NCI-H2227 (cell line): ENCODE results near the gene RINL.
"Not testable (repeated sequence)": the region's sequence is repeated elsewhere in the genome, so short reads cannot be mapped to it uniquely, and the experiment has no call there.

Source experiments
- DNase-seq: peaks from one replicate; lab custom pipeline; 2025; ENCODE audit not compliant: unreplicated experiment; lab: John Stamatoyannopoulos, UW

The RINL gene

DNA sequence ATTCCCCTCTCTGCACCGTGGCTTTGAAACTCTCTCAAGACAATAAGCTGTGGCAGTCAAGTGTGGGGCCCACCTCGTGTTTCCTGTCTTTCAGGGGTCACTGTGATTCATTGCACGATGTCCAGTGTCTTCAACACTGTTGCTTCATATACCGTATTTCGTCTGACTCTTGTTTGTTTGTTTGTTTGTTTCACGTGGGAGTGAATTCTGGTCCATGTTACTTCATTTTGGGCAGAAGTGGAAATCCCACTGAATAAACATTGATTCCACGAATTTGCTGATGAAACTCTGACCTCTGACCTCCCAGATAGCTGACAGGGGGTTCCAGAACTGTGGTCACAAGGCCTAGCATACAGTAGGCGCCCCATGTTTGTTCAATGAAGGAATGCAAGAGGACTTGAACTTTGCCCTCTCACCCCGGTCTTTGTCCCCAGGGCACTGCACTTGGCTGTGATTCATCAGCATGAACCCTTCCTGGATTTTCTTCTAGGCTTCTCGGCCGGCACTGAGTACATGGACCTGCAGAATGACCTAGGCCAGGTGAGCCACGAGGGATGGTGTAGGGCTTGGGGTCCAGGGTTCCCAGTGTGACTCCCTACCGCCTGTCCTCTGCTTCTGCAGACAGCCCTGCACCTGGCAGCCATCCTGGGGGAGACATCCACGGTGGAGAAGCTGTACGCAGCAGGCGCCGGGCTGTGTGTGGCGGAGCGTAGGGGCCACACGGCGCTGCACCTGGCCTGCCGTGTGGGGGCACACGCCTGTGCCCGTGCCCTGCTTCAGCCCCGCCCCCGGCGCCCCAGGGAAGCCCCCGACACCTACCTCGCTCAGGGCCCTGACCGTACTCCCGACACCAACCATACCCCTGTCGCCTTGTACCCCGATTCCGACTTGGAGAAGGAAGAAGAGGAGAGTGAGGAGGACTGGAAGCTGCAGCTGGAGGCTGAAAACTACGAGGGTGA lies 26.8 kb upstream of the RINL start:
- DNase-seq: no peak

DNA sequence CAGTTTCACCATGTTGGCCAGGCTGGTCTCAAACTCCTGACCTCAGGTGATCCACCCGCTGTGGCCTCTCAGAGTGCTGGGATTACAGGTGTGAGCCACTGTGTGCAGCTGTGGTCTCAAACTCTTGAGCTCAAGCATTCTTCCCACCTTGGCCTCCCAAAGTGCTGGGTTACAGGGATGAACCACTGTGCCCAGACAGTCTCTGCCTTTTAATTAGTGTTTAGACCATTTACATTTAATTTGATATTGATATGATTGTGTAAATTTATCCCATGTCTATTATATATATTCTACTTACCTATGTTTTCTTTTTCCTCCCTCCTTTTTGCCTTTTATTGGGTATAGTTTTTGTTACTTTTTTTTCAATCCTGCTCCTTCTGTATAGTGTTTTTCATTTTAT lies 23.6 kb upstream of the RINL start:
- no peak for DNase-seq

GRCh38 chr19:38900743-38901190 lies 22.7 kb upstream of the RINL start:
- no peak for DNase-seq

GRCh38 chr19:38900202-38900629 lies 22.1 kb upstream of the RINL start:
- DNase-seq: no peak

DNA sequence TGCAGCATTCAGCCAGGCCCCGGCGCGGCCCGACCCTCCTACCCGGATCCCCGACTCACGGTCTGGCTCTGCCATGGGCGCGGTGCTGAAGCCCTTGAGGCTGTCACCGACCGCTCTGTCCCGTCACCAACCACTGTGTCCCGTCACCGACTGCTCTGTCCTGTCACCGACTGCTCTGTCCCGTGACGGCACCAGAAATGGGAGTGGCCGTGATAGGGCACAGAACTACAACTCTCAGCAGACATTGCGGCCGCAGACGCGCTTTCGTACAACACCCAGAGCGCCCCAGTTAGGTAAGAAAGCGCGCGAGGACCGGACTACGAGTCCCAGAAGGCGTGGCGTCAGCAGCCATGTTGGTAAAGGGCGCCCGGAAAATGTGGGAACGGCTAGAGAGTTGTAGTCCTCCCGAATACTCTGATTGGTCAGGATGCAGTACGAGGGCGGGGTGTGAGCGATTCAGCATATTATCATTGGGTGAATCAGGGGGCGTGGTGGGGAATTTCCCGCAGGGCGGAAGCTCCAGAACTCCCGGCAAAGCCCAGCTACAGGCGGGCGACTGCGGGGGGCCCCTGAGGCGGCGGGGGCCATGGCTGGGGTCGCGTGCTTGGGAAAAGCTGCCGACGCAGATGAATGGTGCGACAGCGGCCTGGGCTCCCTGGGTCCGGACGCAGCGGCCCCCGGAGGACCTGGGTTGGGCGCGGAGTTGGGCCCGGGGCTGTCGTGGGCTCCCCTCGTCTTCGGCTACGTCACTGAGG lies 21.5 kb upstream of the RINL start, which contains the start of the genes NFKBIB and SIRT2:
Gene NFKBIB (plus strand): TSS at position 523 of the 755 bp plus-strand sequence. CDS start 64 bp downstream, at position 587.
Gene SIRT2 (minus strand): TSS at position 172 of the 755 bp plus-strand sequence. CDS start 97 bp downstream, at position 75.
- DNase-seq: peak; percentile 100

DNA sequence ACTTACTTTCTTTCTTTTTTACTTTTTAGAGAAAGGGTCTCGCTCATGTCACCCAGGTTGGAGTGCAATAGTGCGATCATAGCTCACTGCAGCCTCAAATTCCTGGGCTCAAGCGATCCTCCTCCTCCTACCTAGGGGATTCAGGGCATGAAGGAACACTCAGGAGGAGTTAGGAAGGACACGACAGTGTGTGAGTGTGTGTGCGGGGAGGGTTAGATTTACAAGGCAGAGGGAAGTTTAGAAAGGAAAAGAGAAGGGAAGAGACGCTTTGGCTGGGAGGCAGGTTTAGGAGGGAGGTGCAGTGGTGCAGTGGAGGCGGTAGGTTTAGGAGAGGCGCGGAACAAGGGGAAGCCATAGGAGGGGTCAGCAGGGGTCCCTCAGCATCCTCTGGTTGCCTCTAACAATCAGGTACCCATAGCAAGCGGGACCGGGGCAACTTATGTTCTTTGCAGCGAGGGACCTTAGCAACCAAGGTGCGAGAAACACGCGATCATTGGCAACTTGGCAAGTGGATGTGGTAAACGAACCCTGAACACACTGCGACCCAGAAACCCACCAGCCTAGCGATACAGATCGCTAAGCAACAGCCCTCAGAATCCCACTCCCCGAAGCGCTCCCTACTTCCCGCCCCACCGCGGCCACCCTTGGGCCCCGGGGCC lies 20.8 kb upstream of the RINL start:
- peak; percentile 80 for DNase-seq

DNA sequence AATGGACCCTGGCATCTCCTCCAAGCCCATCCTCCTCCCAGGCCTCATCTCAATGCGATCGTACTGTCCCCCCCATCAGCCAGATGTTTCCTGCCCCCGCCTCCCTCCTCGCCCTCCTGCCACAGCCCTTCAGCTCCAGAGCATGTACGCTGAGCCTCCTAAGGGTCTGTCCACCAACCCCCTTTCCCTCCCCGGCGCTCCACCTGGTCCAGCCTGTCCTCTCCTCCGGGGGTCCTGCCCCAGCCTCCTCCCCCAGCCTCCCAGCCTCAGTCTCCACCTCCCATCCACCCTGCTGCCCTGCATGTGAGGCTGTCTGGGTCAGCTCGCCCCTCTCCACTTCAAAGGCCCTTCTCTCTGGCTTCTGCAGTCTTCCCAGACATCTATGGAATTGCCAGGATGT lies 16.9 kb upstream of the RINL start:
- no peak for DNase-seq

DNA sequence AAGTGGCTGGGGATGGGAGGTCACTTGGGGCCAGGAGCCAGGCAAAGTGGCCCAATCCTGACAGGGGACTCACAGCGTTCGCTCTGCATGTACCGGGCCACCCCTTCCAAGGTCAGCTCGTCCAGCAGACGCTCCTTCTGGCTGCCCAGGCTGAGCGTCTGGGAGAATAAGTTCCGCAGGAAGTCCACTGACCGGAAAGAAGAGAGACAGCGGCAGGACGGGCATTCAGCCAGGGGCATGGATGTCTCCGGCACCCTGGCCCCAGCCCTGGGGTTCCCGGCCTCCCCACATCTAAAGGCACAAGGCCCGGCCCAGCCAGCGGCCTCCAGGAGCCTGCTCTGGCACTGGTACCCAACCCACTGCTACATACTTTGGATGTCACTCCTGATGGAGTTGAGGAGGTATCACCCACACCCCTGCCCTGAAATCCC lies 15.3 kb upstream of the RINL start:
- DNase-seq: no peak

DNA sequence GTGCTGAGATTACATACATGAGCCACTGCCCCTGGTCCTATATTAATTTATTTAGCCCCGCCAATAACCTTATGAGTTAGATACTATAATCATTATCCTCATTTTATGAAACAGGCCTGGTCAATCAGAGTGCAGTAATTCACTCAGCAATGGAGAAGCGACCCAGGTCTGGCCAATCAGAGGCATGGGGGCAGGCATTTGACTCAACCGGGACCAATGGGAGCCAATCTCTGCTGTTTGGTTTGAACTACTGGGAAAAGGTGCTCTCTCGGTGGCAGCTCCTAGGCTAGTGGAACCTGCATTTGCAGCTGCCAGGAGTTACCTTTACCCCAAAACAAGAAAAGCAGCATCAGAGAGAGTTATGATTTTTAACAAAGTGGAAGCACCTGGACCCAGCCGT lies 14.8 kb upstream of the RINL start:
- DNase-seq: peak; percentile 66

DNA sequence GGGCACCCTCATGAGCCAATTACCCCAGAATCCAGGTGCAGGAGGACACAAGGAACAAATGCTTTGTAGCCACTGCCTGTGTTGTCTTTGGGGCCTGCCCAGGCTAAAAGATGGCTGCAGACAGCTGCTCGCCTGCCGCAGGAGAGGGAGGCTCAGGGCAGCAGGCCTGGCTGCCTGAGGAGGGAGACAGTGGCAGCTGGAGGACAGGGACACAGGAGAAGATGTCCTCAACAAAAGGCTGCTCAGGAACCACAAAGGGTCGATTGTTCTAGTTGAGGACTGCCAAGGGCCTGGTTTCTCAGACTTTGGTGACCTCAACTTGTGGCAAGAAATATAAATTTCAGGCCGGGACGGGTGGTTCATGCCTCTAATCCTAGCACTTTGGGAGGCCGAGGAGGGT lies 13.7 kb upstream of the RINL start:
- DNase-seq: no peak

DNA sequence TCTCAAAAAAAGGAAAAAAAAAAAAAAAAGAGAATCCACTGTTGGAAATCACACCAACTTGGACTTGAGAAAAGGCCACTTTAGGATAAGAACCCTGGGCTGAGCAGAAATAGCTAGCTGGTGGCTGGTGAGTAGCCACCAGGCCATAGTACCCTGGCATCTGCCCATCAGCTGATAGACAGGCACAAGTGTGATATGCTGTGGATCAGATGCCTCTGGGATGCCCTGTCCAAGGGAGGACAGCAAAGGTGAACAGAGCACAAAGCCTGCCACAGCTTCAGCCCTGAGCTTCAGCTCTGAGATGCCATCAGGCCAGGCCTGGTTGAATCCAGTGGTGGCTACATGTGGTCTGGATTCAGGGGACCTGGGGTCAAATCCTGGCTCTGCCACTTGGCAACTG lies 12.6 kb upstream of the RINL start:
- DNase-seq: no peak

DNA sequence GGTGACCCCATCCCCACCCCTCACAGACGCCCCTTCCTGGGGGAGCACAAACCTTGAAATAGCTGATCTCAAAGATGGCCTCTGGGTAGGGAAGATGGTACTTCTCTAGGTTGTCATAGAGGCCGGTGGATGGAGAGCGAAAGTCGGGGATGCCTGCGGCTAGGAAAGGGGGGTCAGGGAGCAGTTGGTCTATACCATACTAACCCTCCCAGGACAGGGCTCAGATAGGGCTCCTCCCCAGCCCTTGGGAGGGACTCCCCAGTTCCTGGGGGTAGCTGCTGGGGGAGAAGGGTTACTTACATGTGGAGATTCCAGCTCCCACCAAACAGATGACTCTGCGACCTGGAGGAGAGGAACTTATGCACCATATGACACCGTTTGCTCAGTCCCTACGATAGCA lies 11.7 kb upstream of the RINL start:
- no peak for DNase-seq

DNA sequence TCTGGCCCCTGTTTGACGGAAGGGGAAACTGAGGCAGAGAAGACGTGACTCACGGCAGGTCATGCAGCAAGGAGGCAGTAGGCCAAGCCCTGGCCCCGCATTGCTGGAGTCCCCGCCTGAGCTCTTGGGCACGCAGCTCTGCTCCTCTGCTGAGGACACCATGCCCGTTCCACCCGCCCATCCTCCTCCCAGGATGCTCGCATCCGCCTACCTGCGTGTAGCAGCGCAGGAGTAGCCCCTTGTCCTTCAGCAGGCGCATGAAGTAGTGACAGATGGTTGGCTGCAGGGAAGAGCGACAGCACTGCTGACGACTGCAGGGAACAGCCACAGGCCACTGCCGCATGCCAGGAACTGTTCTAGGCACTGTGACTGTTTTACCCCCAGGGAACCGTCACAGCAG lies 10.8 kb upstream of the RINL start:
- DNase-seq: no peak

- DNase-seq: not testable (repeated sequence)
Measured at GRCh38 chr19:38884691-38885090, 6.6 kb upstream of the RINL start.

DNA sequence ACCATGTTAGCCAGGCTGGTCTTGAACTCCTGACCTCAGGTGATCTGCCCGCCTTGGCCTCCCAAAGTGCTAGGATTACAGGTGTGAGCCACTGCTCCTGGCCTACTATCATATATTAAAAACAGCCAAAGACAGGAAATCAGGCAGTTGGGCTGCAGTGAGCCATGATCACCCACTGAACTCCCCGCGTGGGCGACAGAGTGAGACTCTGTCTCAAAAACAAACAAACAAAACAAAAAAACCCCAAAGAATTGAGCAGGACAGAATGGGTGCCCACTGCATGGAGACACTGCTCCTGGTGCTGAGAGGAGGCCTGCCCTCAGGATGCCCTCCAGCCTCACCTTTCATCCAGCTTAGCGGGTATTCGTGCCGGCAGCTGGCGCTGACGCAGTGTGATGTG lies 5.2 kb upstream of the RINL start:
- DNase-seq: no peak

GRCh38 chr19:38880882-38881609 lies 3.0 kb upstream of the RINL start:
- DNase-seq: no peak

DNA sequence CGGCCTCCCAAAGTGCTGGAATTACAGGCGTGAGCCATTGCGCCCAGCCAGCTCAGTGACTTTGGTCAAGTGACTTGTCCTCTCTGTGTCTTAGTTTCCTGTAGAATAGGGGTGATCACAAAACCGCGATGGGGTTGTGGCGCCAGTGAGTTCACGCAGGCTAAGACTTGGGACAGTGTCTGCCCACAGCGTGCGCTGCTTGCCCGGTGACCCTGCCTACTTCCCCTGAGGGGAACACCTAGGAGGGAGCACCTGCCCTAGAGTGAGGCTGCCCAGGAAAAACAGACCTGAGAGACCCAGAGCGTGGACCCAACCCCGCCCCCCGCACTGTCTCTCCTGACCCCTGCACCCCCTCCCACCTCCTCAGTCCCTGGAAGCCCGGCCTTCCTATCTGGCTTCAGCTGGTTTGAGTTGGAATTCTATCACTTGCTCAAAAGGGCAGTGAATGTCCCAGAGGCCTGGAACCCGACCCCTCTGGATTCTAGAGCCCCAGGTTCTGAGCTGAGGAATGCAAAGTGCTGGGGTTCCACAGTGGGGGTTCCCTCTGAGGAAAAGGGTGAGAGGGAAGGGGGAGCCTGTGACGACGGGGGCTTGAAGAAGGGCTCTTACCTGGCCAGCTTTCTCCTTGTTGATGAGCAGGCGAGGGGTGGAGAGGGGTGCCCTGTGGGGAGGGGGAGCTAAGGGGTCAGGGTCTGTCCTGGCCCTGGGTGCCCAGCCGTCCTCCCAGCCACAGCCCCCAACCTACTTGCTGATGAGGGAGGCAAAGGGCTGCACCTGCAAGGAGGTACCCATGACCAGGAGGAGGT lies 2.2 kb upstream of the RINL start:
- DNase-seq: no peak

GRCh38 chr19:38879400-38879751 lies 1.3 kb upstream of the RINL start:
- no peak for DNase-seq

- DNase-seq: no peak
Measured at GRCh38 chr19:38878575-38879399, 712 bp upstream of the RINL start.
